ENCODE results near the gene MARK1.

Gene MARK1

GRCh38 chr1:220527908-220528678 lies at the start of gene MARK1:
Gene MARK1 (plus strand): TSS chr1:220528136. CDS start chr1:220528823, 687 bp downstream.
- peak; percentile 61 for FAIRE-seq
- DNase-seq (ENCODE audit: low spot score), result peak; percentile 81

DNA sequence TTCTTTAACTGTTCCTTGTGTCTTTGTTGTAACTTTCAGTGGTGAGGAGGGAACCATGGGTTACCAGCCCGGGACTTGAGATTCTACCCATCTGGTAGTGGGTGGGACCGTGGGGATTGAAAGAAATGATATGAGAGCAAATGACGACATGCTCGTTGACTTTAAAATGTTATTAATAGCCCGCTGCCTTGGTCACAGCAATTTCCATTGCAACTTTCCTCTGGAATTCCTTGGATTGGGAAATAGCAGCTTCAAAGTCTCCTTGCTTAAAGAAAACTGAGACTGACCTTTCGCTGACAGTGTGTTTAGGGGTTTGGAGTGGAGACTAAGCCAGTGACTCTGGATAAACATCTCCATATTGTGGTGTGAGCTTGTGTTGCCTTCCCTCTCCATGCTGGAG lies 44.2 kb upstream of the MARK1 start:
- FAIRE-seq (no peak), DNase-seq (ENCODE audit: low spot score) (no peak)

DNA sequence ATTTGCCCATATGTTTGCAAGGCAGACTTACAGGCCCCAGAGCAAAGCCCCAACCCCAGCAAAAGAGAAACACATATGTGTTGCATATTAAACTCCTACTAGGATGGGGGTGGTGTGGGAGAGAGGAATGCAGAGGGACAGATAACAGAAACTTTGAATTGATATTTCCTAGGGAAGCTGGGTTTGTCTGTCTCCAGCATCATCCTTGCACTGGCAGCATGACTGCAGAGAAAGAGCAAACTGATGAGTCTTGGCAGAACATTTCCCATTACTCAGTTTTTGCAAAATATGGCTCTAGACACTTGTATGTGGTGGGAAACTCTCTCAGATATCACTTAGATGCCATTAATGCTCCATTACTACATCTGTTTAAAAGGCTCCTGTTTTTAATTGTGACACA lies 43.8 kb upstream of the MARK1 start:
- FAIRE-seq, result no peak
- DNase-seq (ENCODE audit: low spot score), result no peak

GRCh38 chr1:220485131-220485530 lies 42.8 kb upstream of the MARK1 start:
- no peak for FAIRE-seq

DNA sequence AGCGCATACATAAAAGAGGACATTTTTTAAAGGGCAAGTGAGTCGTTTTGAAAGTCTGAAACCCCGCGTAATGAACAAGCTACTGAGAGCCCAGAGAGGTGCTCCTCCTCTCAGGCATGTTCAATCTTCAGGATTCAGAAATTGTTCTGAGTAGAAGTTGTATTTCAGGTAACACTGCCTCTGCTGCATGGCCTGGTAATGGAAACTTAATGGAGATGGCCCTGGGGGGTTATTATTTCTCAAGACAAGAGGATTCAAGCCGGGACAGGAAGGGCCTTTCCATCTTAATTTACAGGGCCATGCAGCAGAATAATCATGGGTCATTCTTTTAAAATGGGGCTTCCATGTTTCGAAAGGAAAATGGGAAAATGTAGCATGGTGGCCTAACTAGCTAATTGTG lies 42.1 kb upstream of the MARK1 start:
- DNase-seq (ENCODE audit: low spot score) (no peak), FAIRE-seq (no peak)

More at GRCh38 chr1:220485131-220485530, 42.8 kb upstream of the MARK1 start:
- DNase-seq (ENCODE audit: low spot score), result no peak

DNA sequence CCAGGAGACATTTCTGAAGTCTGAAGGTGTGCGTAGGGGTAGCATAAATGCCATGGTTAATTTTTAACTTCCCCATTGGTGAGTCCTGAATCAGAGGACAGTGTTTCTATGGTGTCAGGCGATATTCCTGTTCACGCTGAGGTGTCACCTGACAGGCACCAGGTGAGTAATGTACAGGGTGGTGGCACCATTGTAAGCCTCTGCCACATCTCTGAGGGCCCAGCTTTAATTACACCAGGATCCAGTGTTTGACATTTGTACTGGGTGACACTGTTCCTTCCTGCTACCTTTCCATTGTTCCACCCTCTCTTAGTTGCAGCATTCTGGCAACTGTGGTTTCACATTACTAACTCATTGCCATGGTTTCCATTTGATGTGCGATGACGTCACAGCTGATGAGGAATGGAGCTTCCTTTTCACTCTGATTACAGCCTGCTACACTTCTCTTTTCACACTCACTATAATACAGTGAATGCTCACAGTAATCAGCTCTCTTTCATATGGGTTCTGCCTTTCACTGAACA lies 40.6 kb upstream of the MARK1 start:
- peak; percentile 63 for FAIRE-seq

GRCh38 chr1:220491891-220492290 lies 36.0 kb upstream of the MARK1 start:
- DNase-seq (ENCODE audit: low spot score), result no peak

More for the DNA sequence above, 40.6 kb upstream of the MARK1 start:
- DNase-seq (ENCODE audit: low spot score), result peak; percentile 37

GRCh38 chr1:220497220-220497947 lies 30.6 kb upstream of the MARK1 start:
- FAIRE-seq, result no peak
- no peak for DNase-seq (ENCODE audit: low spot score)

More at GRCh38 chr1:220491891-220492290, 36.0 kb upstream of the MARK1 start:
- FAIRE-seq, result no peak

DNA sequence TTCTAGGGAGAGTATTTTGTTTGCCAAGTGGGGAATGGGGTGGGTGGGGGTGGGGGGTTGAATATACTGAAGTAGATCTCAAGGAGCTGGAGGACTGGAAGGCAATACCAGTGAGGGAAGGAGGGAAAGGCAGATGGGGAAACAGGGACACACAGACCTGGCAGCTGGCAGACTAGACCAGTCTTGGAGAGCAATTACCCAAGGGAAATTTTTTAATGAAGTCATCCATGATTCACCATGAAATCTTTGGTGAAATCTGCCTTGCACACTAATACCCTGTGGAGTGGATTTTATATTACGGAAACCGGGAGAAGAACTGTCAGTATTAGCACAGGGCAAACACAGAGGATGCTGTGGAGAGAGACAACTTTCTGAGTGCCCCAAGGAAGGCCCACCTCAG lies 29.7 kb upstream of the MARK1 start:
- FAIRE-seq (no peak), DNase-seq (ENCODE audit: low spot score) (no peak)

DNA sequence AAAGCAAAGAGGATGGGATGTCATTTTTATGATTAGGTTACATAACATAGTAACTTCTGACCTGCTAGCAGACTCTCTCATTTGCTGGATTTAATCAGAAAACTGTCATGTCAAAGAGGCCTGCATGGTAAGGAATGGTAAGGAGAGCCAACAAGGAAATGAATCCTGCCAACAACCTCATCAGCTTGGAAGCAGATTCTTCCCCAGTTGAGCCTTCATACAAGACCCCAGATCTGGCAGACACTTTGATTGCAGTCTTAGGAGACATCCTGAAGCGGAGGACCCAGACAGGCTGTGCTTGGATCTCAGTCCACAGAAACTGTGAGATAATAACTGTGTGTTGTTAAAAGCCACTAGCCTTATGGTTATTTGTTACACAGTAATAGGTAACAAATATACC lies 27.6 kb upstream of the MARK1 start:
- no peak for DNase-seq (ENCODE audit: low spot score)
- no peak for FAIRE-seq

GRCh38 chr1:220504329-220504728 lies 23.6 kb upstream of the MARK1 start:
- FAIRE-seq (no peak), DNase-seq (ENCODE audit: low spot score) (no peak)

DNA sequence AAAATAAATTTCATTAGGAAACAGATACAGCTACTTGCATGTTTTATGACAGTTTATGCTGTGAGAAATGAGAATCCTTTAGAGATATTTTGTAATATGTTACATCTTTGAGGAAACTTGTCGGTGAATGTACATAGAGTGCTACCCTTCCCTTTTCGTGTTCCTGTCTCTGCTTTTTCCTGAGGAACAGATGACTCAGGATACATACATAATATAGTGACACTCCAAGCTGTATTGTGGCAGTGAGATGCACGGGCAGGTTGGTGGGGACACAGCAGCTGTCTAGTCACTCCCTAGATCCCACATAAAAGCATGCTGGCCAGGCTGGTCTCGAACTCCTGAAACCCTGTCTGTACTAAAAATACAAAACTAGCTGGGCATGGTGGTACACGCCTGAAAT lies 20.9 kb upstream of the MARK1 start:
- DNase-seq (ENCODE audit: low spot score) (no peak), FAIRE-seq (no peak)

- DNase-seq (ENCODE audit: low spot score), result no peak
- no peak for FAIRE-seq
Measured at GRCh38 chr1:220511179-220511578, 16.8 kb upstream of the MARK1 start.

DNA sequence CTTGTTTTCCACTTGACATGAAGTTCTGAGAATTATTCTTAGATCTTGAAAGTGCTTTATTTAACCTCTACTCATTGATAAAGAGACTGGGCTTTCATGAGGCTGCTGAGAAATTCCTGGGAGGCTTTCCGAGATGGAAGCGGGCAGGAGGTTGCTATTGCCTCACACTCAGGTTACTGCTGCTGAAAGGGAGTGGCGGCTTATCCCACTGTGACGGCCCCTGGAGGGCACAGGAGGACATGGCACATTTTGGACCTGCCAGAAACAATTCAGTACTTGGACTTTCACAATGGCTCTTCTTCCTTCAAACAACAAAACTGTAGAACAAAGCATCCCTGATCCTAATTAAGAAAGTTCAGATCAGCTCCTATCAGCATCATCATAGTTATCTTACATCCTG lies 16.2 kb upstream of the MARK1 start:
- DNase-seq (ENCODE audit: low spot score) (peak; percentile 14), FAIRE-seq (no peak)

DNA sequence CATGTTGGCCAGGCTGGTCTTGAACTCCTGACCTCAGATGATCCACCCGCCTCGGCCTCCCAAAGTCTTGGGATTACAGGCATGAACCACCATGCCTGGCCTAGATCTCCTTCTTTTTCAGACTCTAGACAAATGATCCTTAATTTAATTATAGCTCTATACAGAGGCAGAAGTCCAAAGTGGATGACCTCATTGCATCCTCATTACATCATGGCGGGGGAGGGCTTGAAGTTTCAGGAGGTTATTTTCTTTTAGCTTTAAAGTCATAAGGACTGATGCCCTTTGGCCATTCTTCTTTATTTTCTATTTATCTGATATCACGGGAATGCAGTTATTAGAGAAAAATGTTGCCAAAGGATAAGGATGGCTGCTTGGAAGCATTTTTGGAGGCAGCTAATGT lies 14.1 kb upstream of the MARK1 start:
- no peak for FAIRE-seq
- no peak for DNase-seq (ENCODE audit: low spot score)

- DNase-seq (ENCODE audit: low spot score) (no peak), FAIRE-seq (no peak)
Measured at GRCh38 chr1:220514256-220514655, 13.7 kb upstream of the MARK1 start.

DNA sequence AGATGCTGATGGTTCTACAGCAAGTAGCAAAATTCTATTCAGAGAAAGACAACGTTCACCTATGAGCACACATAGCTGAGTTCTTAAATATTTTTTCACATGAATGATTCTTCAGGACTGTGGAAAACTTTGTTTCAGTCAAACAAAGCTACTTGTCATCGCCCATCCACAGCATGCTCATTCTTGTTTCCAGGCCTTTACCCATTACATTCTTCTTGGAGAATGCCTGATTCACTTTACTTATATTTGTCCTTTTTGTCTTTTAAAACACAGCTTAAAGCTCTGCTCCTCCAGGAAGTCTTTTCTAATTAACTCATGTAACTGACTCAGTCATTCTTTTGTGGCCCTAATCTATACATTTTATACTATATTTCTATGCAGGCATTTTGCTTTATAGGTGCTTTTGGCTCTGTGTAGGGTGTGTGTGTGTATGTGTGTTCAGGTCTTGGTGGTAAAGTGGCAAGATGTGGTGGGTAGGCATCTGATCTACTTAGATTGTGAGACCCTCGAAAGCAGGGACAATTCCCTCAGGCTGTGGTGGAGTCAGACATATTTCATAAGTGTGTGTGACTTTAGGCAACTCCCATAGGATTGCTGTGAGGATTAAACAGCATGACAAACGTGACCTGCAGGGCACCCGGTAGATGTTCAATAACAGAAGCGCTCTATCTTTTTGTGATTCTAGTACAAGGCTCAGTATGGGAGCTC lies 11.8 kb upstream of the MARK1 start:
- no peak for DNase-seq (ENCODE audit: low spot score)
- FAIRE-seq, result no peak

DNA sequence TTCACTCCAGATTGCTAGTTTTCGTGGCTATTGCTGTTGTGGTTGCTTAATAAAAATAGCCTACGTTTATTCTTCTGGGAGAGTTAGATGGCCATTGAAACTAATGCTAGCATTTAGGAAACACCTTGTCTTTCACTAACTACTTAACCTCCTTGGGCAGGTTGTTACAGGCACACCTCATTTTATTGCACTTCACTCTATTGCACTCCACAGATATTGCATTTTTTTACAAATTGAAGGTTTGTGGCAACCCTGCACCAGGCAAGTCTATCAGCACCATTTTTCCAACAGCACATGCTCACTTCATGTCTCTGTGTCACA lies 11.3 kb upstream of the MARK1 start:
- FAIRE-seq (no peak), DNase-seq (ENCODE audit: low spot score) (no peak)

DNA sequence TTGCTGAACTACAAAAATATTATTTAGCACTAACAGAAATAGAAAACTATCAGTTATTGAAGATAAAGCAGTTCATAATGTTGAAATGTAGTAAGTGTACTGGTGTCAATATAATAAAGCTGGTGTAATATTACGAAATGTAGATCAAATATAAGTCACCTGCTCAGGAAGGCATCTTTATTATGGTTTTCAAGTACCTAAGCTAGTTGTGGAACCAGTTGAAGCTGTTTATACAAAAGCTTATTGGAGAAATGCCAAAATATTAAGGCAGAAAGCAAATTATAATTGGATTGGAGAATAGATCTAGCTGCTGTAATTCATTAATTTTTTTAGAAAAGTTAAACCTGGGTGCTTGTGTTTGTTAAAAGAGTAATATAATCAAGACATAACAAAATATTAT lies 6.2 kb upstream of the MARK1 start:
- FAIRE-seq (no peak), DNase-seq (ENCODE audit: low spot score) (no peak)

GRCh38 chr1:220526294-220526693 lies 1.6 kb upstream of the MARK1 start:
- FAIRE-seq, result no peak
- DNase-seq (ENCODE audit: low spot score), result peak; percentile 12

DNA sequence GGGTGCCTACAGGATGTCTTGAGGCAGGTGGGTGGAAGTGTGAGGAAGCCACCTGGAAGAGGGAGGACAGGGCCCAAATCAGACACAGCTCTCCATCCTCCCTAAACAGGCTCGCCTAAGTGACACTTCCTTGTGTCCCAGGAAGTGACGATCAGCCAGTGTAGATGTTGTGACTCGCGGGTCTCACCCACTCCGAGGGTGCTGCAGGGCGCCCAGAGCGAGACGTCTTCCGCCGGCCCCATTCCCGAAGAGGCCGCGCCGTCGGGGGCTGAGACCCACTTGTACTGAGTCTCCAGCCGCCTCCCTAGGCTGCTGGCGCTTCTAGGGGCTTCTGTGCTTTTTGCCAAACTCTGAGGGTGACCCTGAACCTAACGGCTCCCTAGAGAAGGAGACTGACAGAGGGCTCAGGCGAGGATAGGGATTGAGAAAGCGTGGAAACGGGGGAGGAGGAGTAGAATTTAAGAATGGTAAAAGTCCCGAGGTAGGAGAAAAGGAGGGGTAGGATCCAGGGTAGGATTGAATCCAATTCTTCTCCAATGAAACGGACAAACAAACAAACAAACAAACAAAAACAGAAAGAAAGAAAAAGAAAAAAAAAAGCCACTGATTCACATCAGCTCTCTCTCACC lies 543 bp upstream of the MARK1 start:
- peak; percentile 17 for FAIRE-seq
- peak; percentile 45 for DNase-seq (ENCODE audit: low spot score)
